Loucy (cell line): ENCODE data around the gene SIGLEC12.

ENCODE experiments used
- CTCF ChIP-seq: fragments of 200-600 bp; sonication (generic); conservative IDR thresholded peaks from 2 replicates; pipeline ENCODE4 v1.5.1; 2014; ENCODE audit warnings: mild to moderate bottlenecking, antibody characterized with exemption, low read length
- EZH2phosphoT487 ChIP-seq: fragments of 200-600 bp; IDR thresholded peaks from 2 replicates; pipeline ENCODE4 v1.6.1; 2018; ENCODE audit warnings: antibody characterized with exemption, mild to moderate bottlenecking, moderate library complexity, borderline replicate concordance

GRCh38 chr19:51550848-51551672 is 49.5 kb upstream of the SIGLEC12 start:
- TF ChIP-seq CTCF (no peak), EZH2phosphoT487 (no peak)
